ENCODE measurements around the gene C19orf33.

DNA sequence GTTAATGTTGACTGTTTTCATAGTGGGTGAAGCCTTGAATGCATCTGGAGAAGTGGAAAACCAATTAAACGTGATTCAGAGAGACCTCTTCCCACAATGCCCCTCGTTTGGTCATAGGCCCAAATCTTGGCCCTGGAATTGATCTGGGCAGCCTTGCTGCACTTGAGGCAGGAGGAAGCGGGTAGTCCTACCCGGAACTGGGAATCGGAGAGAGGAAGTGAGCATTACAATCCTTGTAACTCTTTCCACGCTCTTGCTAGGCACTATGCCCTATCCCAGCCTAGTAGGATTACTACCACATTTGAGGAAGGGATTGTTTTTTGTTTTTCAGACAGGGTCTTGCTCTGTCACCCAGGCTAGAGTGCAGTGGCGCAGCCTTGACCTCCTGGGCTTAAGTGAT lies 19.2 kb downstream of the C19orf33 start:
- TF ChIP-seq CTCF (IDR thresholded peaks at IDR 0.05; ENCODE audit: low read depth, low read length) (no peak), EZH2phosphoT487 (IDR thresholded peaks at IDR 0.05; ENCODE audit: low read depth) (no peak)
